ENCODE measurements around the gene FAM174C.

The FAM174C gene

GRCh38 chr19:1292419-1293151 is 17.3 kb downstream of the FAM174C start:
- DNase-seq (ENCODE audit: low spot score) = no peak
- no peak for TF ChIP-seq CTCF (IDR thresholded peaks at IDR 0.05; ENCODE audit: borderline replicate concordance, control extremely low read depth, extremely low read depth, insufficient read depth, missing control alignments)
- in situ Hi-C loops (cut with MboI; ENCODE audit: low sequenced_read_pairs, unreplicated experiment) = no loop called here

- in situ Hi-C loops (cut with MboI; ENCODE audit: low sequenced_read_pairs, unreplicated experiment) = no loop called here
- TF ChIP-seq CTCF (IDR thresholded peaks at IDR 0.05; ENCODE audit: borderline replicate concordance, control extremely low read depth, extremely low read depth, insufficient read depth, missing control alignments) = no peak
- DNase-seq (ENCODE audit: low spot score) = no peak
Observed at GRCh38 chr19:1293782-1294604, 18.7 kb downstream of the FAM174C start.

GRCh38 chr19:1294688-1295087 is 19.4 kb downstream of the FAM174C start:
- no peak for TF ChIP-seq CTCF (IDR thresholded peaks at IDR 0.05; ENCODE audit: borderline replicate concordance, control extremely low read depth, extremely low read depth, insufficient read depth, missing control alignments)
- in situ Hi-C loops (cut with MboI; ENCODE audit: low sequenced_read_pairs, unreplicated experiment) = no loop called here
- DNase-seq (ENCODE audit: low spot score) = no peak

GRCh38 chr19:1295169-1296012 is 20.1 kb downstream of the FAM174C start:
- peak; percentile 78 for DNase-seq (ENCODE audit: low spot score)
- TF ChIP-seq CTCF (IDR thresholded peaks at IDR 0.05; ENCODE audit: borderline replicate concordance, control extremely low read depth, extremely low read depth, insufficient read depth, missing control alignments) = no peak
- in situ Hi-C loops (cut with MboI; ENCODE audit: low sequenced_read_pairs, unreplicated experiment) = no loop called here

- no peak for DNase-seq (ENCODE audit: low spot score)
- in situ Hi-C loops (cut with MboI; ENCODE audit: low sequenced_read_pairs, unreplicated experiment) = no loop called here
- no peak for TF ChIP-seq CTCF (IDR thresholded peaks at IDR 0.05; ENCODE audit: borderline replicate concordance, control extremely low read depth, extremely low read depth, insufficient read depth, missing control alignments)
Observed at GRCh38 chr19:1296078-1296477, 20.7 kb downstream of the FAM174C start.

GRCh38 chr19:1296575-1297271 is 21.4 kb downstream of the FAM174C start:
- TF ChIP-seq CTCF (IDR thresholded peaks at IDR 0.05; ENCODE audit: borderline replicate concordance, control extremely low read depth, extremely low read depth, insufficient read depth, missing control alignments) = no peak
- in situ Hi-C loops (cut with MboI; ENCODE audit: low sequenced_read_pairs, unreplicated experiment) = no loop called here
- DNase-seq (ENCODE audit: low spot score) = no peak
